ENCODE data around the gene ACAP3.

GRCh38 chr1:1322952-1323351 is 15.2 kb upstream of the ACAP3 start:
- no peak for TF ChIP-seq ETV6 (CRISPR knock-in tag; IDR thresholded peaks at IDR 0.05)
- TF ChIP-seq E2F5 (CRISPR knock-in tag; IDR thresholded peaks at IDR 0.05) = no peak
- no peak for TF ChIP-seq CTCF (IDR thresholded peaks at IDR 0.05)
- no peak for TF ChIP-seq CDX4 (CRISPR knock-in tag; IDR thresholded peaks at IDR 0.05; ENCODE audit: borderline replicate concordance)
- TF ChIP-seq, protein P1, sequence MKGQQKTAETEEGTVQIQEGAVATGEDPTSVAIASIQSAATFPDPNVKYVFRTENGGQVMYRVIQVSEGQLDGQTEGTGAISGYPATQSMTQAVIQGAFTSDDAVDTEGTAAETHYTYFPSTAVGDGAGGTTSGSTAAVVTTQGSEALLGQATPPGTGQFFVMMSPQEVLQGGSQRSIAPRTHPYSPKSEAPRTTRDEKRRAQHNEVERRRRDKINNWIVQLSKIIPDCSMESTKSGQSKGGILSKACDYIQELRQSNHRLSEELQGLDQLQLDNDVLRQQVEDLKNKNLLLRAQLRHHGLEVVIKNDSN (CRISPR knock-in tag; IDR thresholded peaks at IDR 0.05) = no peak
- TF ChIP-seq, protein P2, sequence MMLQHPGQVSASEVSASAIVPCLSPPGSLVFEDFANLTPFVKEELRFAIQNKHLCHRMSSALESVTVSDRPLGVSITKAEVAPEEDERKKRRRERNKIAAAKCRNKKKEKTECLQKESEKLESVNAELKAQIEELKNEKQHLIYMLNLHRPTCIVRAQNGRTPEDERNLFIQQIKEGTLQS (CRISPR knock-in tag; conservative IDR thresholded peaks at IDR 0.05) = no peak
- no peak for TF ChIP-seq RELA (CRISPR knock-in tag; IDR thresholded peaks at IDR 0.05; ENCODE audit: borderline replicate concordance)
- no peak for TF ChIP-seq JAZF1 (CRISPR knock-in tag; IDR thresholded peaks at IDR 0.05)
- TF ChIP-seq ZNF219 (CRISPR knock-in tag; IDR thresholded peaks at IDR 0.05; ENCODE audit: borderline replicate concordance) = no peak
- no peak for TF ChIP-seq TCF7 (CRISPR knock-in tag; IDR thresholded peaks at IDR 0.05; ENCODE audit: low read depth)

All from WTC11 (cell line).